NCI-H69 (cell line): ENCODE measurements around the gene CENPV.
"Not testable (repeated sequence)": the region's sequence is repeated elsewhere in the genome, so short reads cannot be mapped to it uniquely, and the experiment has no call there.

Source experiments
- DNase-seq: peaks from one replicate; lab custom pipeline; 2025; lab: John Stamatoyannopoulos, UW

CENPV gene

DNA sequence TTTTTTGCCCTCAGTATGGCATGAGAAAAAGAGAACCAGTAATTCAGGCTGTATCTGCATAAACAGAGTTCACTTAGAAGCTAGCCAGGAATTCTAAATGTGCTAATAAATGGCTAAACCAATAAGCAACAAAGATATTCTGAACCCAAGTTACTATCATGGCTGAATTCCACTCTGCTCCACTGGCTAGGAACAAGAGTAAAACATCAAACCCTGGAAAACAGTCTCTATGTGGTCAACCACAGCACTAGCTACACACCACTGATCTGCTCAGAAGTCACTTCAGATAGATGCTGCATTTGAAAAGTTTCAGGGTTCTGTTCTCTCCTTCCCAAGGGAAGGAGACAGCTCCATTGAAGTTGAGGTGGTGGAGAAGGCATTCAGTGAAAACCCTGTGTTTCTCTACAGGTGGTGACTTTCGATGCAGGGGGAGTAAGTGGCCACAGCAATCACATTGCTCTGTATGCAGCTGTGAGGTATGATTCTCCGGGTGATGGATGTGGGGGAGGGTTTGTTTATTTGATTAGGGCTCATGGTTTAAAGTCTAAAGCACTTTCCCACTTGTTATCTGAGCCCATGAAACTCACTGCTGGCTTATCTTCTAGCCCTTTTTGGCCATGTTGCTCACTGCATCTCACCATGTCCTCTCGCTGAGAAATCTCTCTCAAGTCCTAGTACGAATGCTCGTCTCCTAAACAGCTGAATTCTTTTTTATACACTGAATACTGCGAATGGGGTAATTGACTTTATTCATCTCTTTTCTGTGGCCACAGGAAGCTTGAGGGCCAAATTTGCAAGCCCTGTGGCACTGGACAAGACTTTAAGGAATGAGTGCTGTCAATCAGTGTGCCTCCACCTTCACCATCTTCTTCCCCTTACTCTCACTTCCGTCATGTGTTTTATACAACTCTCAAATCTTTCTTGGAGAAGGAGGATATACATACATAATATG, 39.9 kb downstream of the CENPV start:
- no peak for DNase-seq

DNA sequence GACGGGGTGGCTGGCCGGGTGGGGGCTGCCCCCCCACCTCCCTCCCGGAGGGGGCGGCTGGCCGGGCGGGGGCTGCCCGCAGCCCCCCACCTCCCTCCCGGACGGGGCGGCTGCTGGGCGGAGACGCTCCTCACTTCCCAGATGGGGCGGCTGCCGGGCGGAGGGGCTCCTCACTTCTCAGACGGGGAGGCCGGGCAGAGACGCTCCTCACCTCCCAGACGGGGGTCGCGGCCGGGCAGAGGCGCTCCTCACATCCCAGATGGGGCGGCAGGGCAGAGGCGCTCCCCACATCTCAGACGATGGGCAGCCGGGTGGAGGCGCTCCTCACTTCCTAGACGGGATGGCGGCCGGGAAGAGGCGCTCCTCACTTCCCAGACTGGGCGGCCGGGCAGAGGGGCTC, 41.2 kb downstream of the CENPV start:
- DNase-seq = not testable (repeated sequence)

DNA sequence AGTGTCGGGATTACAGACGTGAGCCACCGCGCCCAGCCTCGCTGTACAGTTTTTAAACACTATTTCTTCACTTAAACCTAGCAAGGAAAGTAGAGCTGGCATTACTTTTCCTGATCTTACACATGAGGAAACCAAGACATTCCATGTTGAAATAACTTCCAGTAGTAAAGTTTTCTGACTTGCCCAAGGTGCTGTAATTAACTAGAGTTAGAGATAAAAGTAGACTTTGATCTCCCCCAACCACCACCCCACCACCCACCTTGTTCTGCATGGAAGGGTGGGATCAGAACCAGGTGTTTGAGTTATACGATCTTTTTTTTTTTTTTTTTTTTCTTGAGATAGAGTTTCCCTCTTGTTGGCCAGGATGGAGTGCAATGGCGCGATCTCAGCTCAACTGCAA, 47.1 kb downstream of the CENPV start:
- no peak for DNase-seq

GRCh38 chr17:16304830-16305229, 48.4 kb downstream of the CENPV start:
- peak; percentile 36 for DNase-seq

- DNase-seq = no peak
These were observed 50.4 kb downstream of the CENPV start for GRCh38 chr17:16302856-16303255.

- DNase-seq = no peak
These were observed 51.1 kb downstream of the CENPV start for GRCh38 chr17:16301963-16302855.

- DNase-seq = no peak
These were observed 52.7 kb downstream of the CENPV start for GRCh38 chr17:16300554-16300953.

GRCh38 chr17:16298140-16298662, 55.1 kb downstream of the CENPV start:
- no peak for DNase-seq

GRCh38 chr17:16297367-16298139, 55.7 kb downstream of the CENPV start:
- DNase-seq = no peak

GRCh38 chr17:16296072-16296471, 57.2 kb downstream of the CENPV start:
- not testable (repeated sequence) for DNase-seq

DNA sequence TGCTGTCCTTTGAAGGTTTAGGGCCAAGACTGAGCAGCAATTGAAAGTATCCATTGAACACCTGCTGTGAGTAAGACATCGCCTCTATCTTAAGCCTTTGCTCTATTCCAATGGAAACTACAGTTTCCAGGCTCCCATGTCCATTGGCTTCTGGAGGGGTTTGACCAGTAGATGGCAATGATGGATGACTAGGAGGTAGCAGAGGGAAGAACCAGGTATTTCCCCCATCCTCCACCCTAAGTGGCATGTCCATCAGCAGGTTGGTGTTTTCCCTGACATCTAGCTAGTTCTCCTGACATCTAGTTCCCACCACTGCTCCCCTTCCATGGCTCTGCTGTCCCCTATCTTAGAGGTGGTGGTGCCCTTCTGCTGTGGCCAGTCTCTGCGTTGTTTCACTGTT, 58.7 kb downstream of the CENPV start:
- no peak for DNase-seq

GRCh38 chr17:16293931-16294330, 59.3 kb downstream of the CENPV start:
- no peak for DNase-seq
